ENCODE data around the gene KAZN.

KAZN gene

GRCh38 chr1:14845851-14846250 lies 247.4 kb downstream of the KAZN start:
- no peaks in the 10 kb centered on the region for H3K79me2 ChIP-seq (ENCODE audit: low read length)
- H3K27ac ChIP-seq (ENCODE audit: low read length) = no peak overlapping the region
- H3K9me2 ChIP-seq (replicated peaks; ENCODE audit: insufficient read depth, low read length) = no peaks in the 10 kb centered on the region
- H3K4me3 ChIP-seq (ENCODE audit: low read length) = no peak overlapping the region
- H3F3A ChIP-seq (ENCODE audit: insufficient read depth, low read length) = no peaks in the 10 kb centered on the region
- no peak overlapping the region for H3K9ac ChIP-seq (ENCODE audit: low read length)
- DNase-seq = no peak
- no peaks in the 10 kb centered on the region for H3K27me3 ChIP-seq (replicated peaks; ENCODE audit: insufficient read depth, low read length)
- H3K9me3 ChIP-seq (replicated peaks; ENCODE audit: insufficient read depth, low read length) = no peaks in the 10 kb centered on the region
- peaks cover 16% of the 10 kb centered on the region for H3K4me1 ChIP-seq (ENCODE audit: low read length)
- no peak overlapping the region for H2AFZ ChIP-seq (ENCODE audit: low read length)
- no peak for TF ChIP-seq CTCF (IDR thresholded peaks at IDR 0.05; ENCODE audit: low read length)
- H4K20me1 ChIP-seq (ENCODE audit: insufficient read depth, low read length) = no peaks in the 10 kb centered on the region
- H3K36me3 ChIP-seq (replicated peaks; ENCODE audit: insufficient read depth, low read length) = no peaks in the 10 kb centered on the region
- H3K4me2 ChIP-seq (ENCODE audit: low read depth, low read length) = no peak overlapping the region

GRCh38 chr1:14846688-14847087 lies 248.2 kb downstream of the KAZN start:
- Histone ChIP-seq H3K4me1 (ENCODE audit: low read length) (peaks cover 16% of the 10 kb centered on the region), H3K27ac (ENCODE audit: low read length) (no peak overlapping the region), H3K79me2 (ENCODE audit: low read length) (no peaks in the 10 kb centered on the region), H2AFZ (ENCODE audit: low read length) (no peak overlapping the region), H3K4me3 (ENCODE audit: low read length) (no peak overlapping the region), H3K4me2 (ENCODE audit: low read depth, low read length) (no peak overlapping the region), H3K9ac (ENCODE audit: low read length) (no peak overlapping the region), H4K20me1 (ENCODE audit: insufficient read depth, low read length) (no peaks in the 10 kb centered on the region), H3K9me3 (replicated peaks; ENCODE audit: insufficient read depth, low read length) (no peaks in the 10 kb centered on the region), H3F3A (ENCODE audit: insufficient read depth, low read length) (no peaks in the 10 kb centered on the region), H3K27me3 (replicated peaks; ENCODE audit: insufficient read depth, low read length) (no peaks in the 10 kb centered on the region), H3K9me2 (replicated peaks; ENCODE audit: insufficient read depth, low read length) (no peaks in the 10 kb centered on the region), H3K36me3 (replicated peaks; ENCODE audit: insufficient read depth, low read length) (no peaks in the 10 kb centered on the region)
- no peak for DNase-seq
- TF ChIP-seq EZH2phosphoT487 (IDR thresholded peaks at IDR 0.05; ENCODE audit: low read length) (no peak), CTCF (IDR thresholded peaks at IDR 0.05; ENCODE audit: low read length) (no peak), EZH2 (optimal IDR thresholded peaks at IDR 0.05; ENCODE audit: low read depth, low read length) (no peak)

GRCh38 chr1:14848203-14848602 lies 249.7 kb downstream of the KAZN start:
- Histone ChIP-seq H3K9ac (ENCODE audit: low read length) (no peak overlapping the region), H3F3A (ENCODE audit: insufficient read depth, low read length) (no peaks in the 10 kb centered on the region), H3K27ac (ENCODE audit: low read length) (no peak overlapping the region), H3K4me1 (ENCODE audit: low read length) (peaks cover 6% of the 10 kb centered on the region), H4K20me1 (ENCODE audit: insufficient read depth, low read length) (no peaks in the 10 kb centered on the region), H2AFZ (ENCODE audit: low read length) (no peak overlapping the region), H3K9me2 (replicated peaks; ENCODE audit: insufficient read depth, low read length) (no peaks in the 10 kb centered on the region), H3K79me2 (ENCODE audit: low read length) (no peaks in the 10 kb centered on the region), H3K27me3 (replicated peaks; ENCODE audit: insufficient read depth, low read length) (no peaks in the 10 kb centered on the region), H3K4me2 (ENCODE audit: low read depth, low read length) (no peak overlapping the region), H3K36me3 (replicated peaks; ENCODE audit: insufficient read depth, low read length) (no peaks in the 10 kb centered on the region), H3K4me3 (ENCODE audit: low read length) (no peak overlapping the region), H3K9me3 (replicated peaks; ENCODE audit: insufficient read depth, low read length) (no peaks in the 10 kb centered on the region)
- TF ChIP-seq CTCF (IDR thresholded peaks at IDR 0.05; ENCODE audit: low read length) = no peak
- TF ChIP-seq EZH2 (optimal IDR thresholded peaks at IDR 0.05; ENCODE audit: low read depth, low read length) = no peak
- no peak for TF ChIP-seq EZH2phosphoT487 (IDR thresholded peaks at IDR 0.05; ENCODE audit: low read length)
- DNase-seq = no peak

Data from MM.1S (cell line).